ENCODE results near the gene C1QBP.
"Not testable (repeated sequence)": the region's sequence is repeated elsewhere in the genome, so short reads cannot be mapped to it uniquely, and the experiment has no call there.

Gene C1QBP

GRCh38 chr17:5431949-5432556 lies 6.9 kb downstream of the C1QBP start:
- DNase-seq = no peak

GRCh38 chr17:5431234-5431633 lies 7.7 kb downstream of the C1QBP start:
- DNase-seq = not testable (repeated sequence)

- no peak for DNase-seq
Measured at GRCh38 chr17:5430413-5430999, 8.4 kb downstream of the C1QBP start.

- no peak for DNase-seq
Measured at GRCh38 chr17:5429191-5429887, 9.6 kb downstream of the C1QBP start.

- DNase-seq = no peak
Measured at GRCh38 chr17:5425826-5426225, 13.1 kb downstream of the C1QBP start.

- DNase-seq = no peak
Measured at GRCh38 chr17:5424909-5425308, 14.0 kb downstream of the C1QBP start.

- DNase-seq = no peak
Measured at GRCh38 chr17:5422505-5422904, 16.4 kb downstream of the C1QBP start.

GRCh38 chr17:5419959-5420653 lies 18.8 kb downstream of the C1QBP start, which contains the start of gene RPAIN:
Gene RPAIN, plus strand, starts transcription at chr17:5420182. Its CDS starts 29 bp downstream, at chr17:5420211.
- DNase-seq = peak; percentile 69

GRCh38 chr17:5419356-5419958 lies 19.5 kb downstream of the C1QBP start, which contains the start of gene NUP88:
Gene NUP88, minus strand, starts transcription at chr17:5419662. Its CDS starts 12 bp downstream, at chr17:5419650.
- peak; percentile 89 for DNase-seq

GRCh38 chr17:5418858-5419355 lies 20.0 kb downstream of the C1QBP start:
- peak; percentile 41 for DNase-seq

GRCh38 chr17:5416901-5417300 lies 22.1 kb downstream of the C1QBP start:
- DNase-seq = no peak

- DNase-seq = no peak
Measured at GRCh38 chr17:5413682-5414081, 25.3 kb downstream of the C1QBP start.

GRCh38 chr17:5410594-5411272 lies 28.2 kb downstream of the C1QBP start:
- DNase-seq = no peak

- DNase-seq = no peak
Measured at GRCh38 chr17:5408186-5408585, 30.8 kb downstream of the C1QBP start.

- no peak for DNase-seq
Measured at GRCh38 chr17:5405400-5405799, 33.6 kb downstream of the C1QBP start.

- DNase-seq = no peak
Measured at GRCh38 chr17:5399767-5400166, 39.2 kb downstream of the C1QBP start.

- DNase-seq = no peak
Measured at GRCh38 chr17:5396612-5397011, 42.3 kb downstream of the C1QBP start.

GRCh38 chr17:5391678-5392077 lies 47.3 kb downstream of the C1QBP start:
- no peak for DNase-seq

Data from NK-92 treated with Interleukin-12 subunit alpha and Interleukin-12 subunit beta, amount 100 ng/mL, for 24 hours (cell line).